Panc1 (cell line): Measurements from ENCODE around the gene RPH3AL. TPM values are rescaled to one million over a fixed set of nuclear protein-coding genes. Genes with fewer than 3 reads are reported as not detected.
A peak's percentile ranks its signal among the peaks of the same experiment; 100 is the strongest.

Experiments
- ATAC-seq: fragments of 200-7000 bp; cut with Tn5 transposase; 2 replicates; pipeline ENCODE4 v1.9.1; 2020; ENCODE audit warnings: mild to moderate bottlenecking, moderate library complexity
- BruUV-seq: library from RNA; stranded (reverse); fragments of 400-500 nt; replicated peaks from 2 replicates; lab custom pipeline; 2021; lab: Mats Ljungman, UMichigan
- CTCF ChIA-PET: fragments of 300-600 bp; sonication (Branson Sonifier 250); formaldehyde crosslinking; loops from one replicate; lab custom pipeline; 2022; ENCODE audit warnings: antibody characterized with exemption; lab: Charles Lee
- POLR2A ChIA-PET: fragments of 300-600 bp; sonication (Branson Sonifier 250); formaldehyde crosslinking; loops from one replicate; lab custom pipeline; 2022; ENCODE audit warnings: antibody characterized with exemption; lab: Charles Lee
- DNase-seq: peaks from one replicate; pipeline ENCODE4 v3.0.0-alpha.2; 2010; ENCODE audit warnings: low read depth, low spot score
- H3K27ac ChIP-seq: 2 replicates; pipeline ENCODE4 v1.5.1; 2011; ENCODE audit warnings: mild to moderate bottlenecking, low read length, inconsistent platforms
- H3K27me3 ChIP-seq: fragments of 200-500 bp; sonication (Bioruptor generic); 2 replicates; pipeline ENCODE4 v1.6.0; 2014; ENCODE audit warnings: low read length, inconsistent platforms; ENCODE audit not compliant: control insufficient read depth, insufficient read depth
- H3K36me3 ChIP-seq: fragments of 200-500 bp; sonication (Bioruptor generic); 2 replicates; pipeline ENCODE4 v1.5.1; 2014; ENCODE audit warnings: inconsistent platforms, mild to moderate bottlenecking, low read length, moderate library complexity; ENCODE audit not compliant: control insufficient read depth, insufficient read depth
- H3K4me1 ChIP-seq: 2 replicates; pipeline ENCODE4 v1.5.1; 2011; ENCODE audit warnings: inconsistent platforms, mild to moderate bottlenecking, low read length, moderate library complexity; ENCODE audit not compliant: control insufficient read depth, insufficient read depth
- H3K4me3 ChIP-seq, 2 experiments: 2 replicates each; pipeline ENCODE4 v1.5.1; 2011 to 2012; ENCODE audit warnings: low read depth in 2 of 2, low read length in 2 of 2, mild to moderate bottlenecking in 2 of 2, inconsistent platforms in 1 of 2, moderate library complexity in 1 of 2
- H3K9me3 ChIP-seq: fragments of 200-500 bp; sonication (Bioruptor generic); 2 replicates; pipeline ENCODE4 v1.5.1; 2014; ENCODE audit warnings: low read depth, mild to moderate bottlenecking, inconsistent platforms, low read length, moderate library complexity; ENCODE audit not compliant: control insufficient read depth, insufficient read depth
- POLR2AphosphoS5 ChIP-seq: IDR thresholded peaks from 2 replicates; pipeline ENCODE4 v1.6.1; 2012; ENCODE audit warnings: mild to moderate bottlenecking, low read depth, low read length, moderate library complexity
- SIN3A ChIP-seq: IDR thresholded peaks from 2 replicates; pipeline ENCODE4 v1.6.1; 2012; ENCODE audit warnings: low read depth, mild to moderate bottlenecking, low read length, moderate library complexity, borderline replicate concordance; ENCODE audit not compliant: insufficient read depth
- TCF7L2 ChIP-seq: IDR thresholded peaks from 2 replicates; pipeline ENCODE4 v1.6.1; 2011; ENCODE audit warnings: mild to moderate bottlenecking, low read depth, low read length, inconsistent platforms
- in situ Hi-C: cut with HindIII; loops from 2 replicates; pipeline ENCODE4 v1.10.0; 2016; ENCODE audit warnings: low sequenced_read_pairs, low pct_unique_long_range_greater_than_20kb
- intact Hi-C: fragments of 100-400 bp; cut with micrococcal nuclease; formaldehyde crosslinking; loops from one replicate; pipeline ENCODE4 v1.10.0; 2022; ENCODE audit not compliant: unreplicated experiment
- total RNA-seq: library from RNA; stranded (reverse); gene quantifications from one replicate; pipeline ENCODE4 v1.2.1, GENCODE V29; 2021; ENCODE audit not compliant: unreplicated experiment
- TF ChIP-seq, protein P1 (sequence below): fragments of 450-650 bp; IDR thresholded peaks from 2 replicates; pipeline ENCODE4 v1.5.1; 2017; ENCODE audit warnings: mild to moderate bottlenecking
- TF ChIP-seq, protein P2 (sequence below), 2 experiments: IDR thresholded peaks; 2 replicates each; pipeline ENCODE4 v1.6.1; 2011 to 2012; ENCODE audit warnings: low read depth in 2 of 2, control low read depth in 1 of 2, low read length in 1 of 2, mild to moderate bottlenecking in 1 of 2, moderate library complexity in 1 of 2; ENCODE audit not compliant: insufficient read depth in 1 of 2

The RPH3AL gene
- total RNA-seq, 1 experiment from 2014 or later: 2.2 TPM

DNA sequence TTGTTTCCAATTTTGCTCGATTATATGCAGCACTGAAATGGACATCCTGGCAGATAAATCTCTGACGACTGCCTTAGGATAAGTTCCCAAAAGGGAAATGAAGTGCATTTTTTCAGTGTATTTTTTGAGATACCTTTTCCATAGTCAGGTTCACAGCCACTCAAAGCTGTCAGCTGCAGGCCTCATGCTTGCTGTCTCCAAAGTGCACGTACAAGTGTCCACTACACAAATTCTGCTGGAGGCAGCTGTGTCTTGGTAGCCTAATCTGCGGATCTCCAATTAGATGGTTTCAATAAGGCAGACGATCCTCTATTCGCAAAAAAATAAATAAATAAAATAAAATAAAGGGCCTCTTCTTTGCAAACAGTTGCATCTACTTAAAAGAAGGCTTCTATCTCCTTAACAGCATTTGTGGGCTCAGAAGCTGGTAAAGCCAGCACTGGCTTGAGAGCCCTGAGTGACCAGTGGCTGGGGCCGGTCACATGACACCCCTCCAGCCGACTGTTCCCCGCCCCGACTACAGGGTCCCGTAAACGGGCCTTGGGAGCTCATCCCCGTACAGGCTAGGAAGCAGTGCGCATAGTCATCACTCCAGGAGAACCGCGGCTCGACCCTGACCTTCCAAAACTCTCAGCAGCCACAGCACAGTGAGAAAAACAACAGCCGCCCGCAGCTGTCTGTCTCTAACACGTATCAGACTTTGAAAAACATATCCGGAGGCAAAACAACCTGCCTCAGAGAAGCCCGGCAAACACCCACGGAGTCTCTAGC is 18.8 kb downstream of the RPH3AL start:
- H3K27me3 ChIP-seq: no peaks in the 10 kb centered on the region
- intact Hi-C loops (no loop called here), in situ Hi-C loops (no loop called here)
- H3K4me1 ChIP-seq: peaks cover 2% of the 10 kb centered on the region; the same call in 1 of the 2 replicates
- H3K9me3 ChIP-seq: no peaks in the 10 kb centered on the region
- no TSS peak for BruUV-seq
- ChIA-PET POLR2A (no interaction called here), CTCF (no interaction called here)
- H3K4me3 ChIP-seq: peak overlapping the region; percentile 36 to 50
- ATAC-seq (peak; percentile 91), DNase-seq (no peak)
- H3K36me3 ChIP-seq: no peaks in the 10 kb centered on the region
- H3K27ac ChIP-seq: no peak overlapping the region
- TF ChIP-seq, protein P1, sequence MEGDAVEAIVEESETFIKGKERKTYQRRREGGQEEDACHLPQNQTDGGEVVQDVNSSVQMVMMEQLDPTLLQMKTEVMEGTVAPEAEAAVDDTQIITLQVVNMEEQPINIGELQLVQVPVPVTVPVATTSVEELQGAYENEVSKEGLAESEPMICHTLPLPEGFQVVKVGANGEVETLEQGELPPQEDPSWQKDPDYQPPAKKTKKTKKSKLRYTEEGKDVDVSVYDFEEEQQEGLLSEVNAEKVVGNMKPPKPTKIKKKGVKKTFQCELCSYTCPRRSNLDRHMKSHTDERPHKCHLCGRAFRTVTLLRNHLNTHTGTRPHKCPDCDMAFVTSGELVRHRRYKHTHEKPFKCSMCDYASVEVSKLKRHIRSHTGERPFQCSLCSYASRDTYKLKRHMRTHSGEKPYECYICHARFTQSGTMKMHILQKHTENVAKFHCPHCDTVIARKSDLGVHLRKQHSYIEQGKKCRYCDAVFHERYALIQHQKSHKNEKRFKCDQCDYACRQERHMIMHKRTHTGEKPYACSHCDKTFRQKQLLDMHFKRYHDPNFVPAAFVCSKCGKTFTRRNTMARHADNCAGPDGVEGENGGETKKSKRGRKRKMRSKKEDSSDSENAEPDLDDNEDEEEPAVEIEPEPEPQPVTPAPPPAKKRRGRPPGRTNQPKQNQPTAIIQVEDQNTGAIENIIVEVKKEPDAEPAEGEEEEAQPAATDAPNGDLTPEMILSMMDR: no peak
- TF ChIP-seq TCF7L2 (no peak), SIN3A (no peak), POLR2AphosphoS5 (no peak)
- TF ChIP-seq, protein P2, sequence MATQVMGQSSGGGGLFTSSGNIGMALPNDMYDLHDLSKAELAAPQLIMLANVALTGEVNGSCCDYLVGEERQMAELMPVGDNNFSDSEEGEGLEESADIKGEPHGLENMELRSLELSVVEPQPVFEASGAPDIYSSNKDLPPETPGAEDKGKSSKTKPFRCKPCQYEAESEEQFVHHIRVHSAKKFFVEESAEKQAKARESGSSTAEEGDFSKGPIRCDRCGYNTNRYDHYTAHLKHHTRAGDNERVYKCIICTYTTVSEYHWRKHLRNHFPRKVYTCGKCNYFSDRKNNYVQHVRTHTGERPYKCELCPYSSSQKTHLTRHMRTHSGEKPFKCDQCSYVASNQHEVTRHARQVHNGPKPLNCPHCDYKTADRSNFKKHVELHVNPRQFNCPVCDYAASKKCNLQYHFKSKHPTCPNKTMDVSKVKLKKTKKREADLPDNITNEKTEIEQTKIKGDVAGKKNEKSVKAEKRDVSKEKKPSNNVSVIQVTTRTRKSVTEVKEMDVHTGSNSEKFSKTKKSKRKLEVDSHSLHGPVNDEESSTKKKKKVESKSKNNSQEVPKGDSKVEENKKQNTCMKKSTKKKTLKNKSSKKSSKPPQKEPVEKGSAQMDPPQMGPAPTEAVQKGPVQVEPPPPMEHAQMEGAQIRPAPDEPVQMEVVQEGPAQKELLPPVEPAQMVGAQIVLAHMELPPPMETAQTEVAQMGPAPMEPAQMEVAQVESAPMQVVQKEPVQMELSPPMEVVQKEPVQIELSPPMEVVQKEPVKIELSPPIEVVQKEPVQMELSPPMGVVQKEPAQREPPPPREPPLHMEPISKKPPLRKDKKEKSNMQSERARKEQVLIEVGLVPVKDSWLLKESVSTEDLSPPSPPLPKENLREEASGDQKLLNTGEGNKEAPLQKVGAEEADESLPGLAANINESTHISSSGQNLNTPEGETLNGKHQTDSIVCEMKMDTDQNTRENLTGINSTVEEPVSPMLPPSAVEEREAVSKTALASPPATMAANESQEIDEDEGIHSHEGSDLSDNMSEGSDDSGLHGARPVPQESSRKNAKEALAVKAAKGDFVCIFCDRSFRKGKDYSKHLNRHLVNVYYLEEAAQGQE (IDR thresholded peaks at IDR 0.05; ENCODE audit: insufficient read depth in 1 of 2, low read depth in 2 of 2, low read length in 1 of 2): no peak

DNA sequence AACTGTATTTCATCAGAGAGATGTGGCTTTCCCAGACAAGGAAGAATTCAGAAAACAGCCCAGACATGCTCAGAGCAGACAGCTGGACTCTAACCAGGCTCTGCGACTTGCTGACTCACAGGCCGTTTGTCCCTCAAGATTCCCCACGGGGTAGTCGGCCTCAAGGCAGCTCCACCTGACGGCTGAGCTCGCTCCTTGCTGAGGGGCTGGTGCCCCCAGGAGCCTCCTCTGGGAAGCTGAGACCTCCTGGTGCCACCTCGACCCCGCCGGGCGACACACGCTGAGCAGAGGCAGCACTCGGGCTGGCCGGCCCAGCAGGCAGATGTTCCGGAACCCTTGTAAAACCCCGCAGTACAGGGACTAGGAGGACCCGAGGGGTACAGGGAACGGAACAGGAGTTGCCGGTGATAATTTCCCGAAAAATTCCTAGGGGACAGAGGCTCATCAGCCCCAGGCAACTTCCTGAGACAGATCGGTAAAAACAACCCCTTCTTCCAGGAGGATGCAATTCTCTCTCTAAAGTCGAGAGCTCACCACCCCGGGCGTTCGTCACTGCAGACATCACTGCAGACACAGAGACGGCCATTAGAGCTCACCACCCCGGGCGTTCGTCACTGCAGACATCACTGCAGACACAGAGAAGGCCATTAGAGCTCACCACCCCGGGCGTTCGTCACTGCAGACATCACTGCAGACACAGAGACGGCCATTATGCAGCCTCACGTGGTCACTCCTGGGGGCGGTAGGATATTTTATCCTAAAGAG is 19.9 kb downstream of the RPH3AL start:
- in situ Hi-C loops (no loop called here), intact Hi-C loops (no loop called here)
- peaks cover 2% of the 10 kb centered on the region; the same call in 1 of the 2 replicates for H3K4me1 ChIP-seq
- H3K36me3 ChIP-seq: no peaks in the 10 kb centered on the region
- no peak overlapping the region for H3K27ac ChIP-seq
- no peak for ATAC-seq
- ChIA-PET POLR2A (no interaction called here), CTCF (no interaction called here)
- no peaks in the 10 kb centered on the region for H3K9me3 ChIP-seq
- TF ChIP-seq, protein P1: no peak
- TF ChIP-seq TCF7L2 (no peak), POLR2AphosphoS5 (no peak), SIN3A (no peak)
- TF ChIP-seq, protein P2 (IDR thresholded peaks at IDR 0.05; ENCODE audit: insufficient read depth in 1 of 2, low read depth in 2 of 2, low read length in 1 of 2): no peak
- H3K4me3 ChIP-seq: no peak overlapping the region
- BruUV-seq: no TSS peak
- no peaks in the 10 kb centered on the region for H3K27me3 ChIP-seq
- no peak for DNase-seq
